CD4-positive, alpha-beta T cell (primary cell): ENCODE results near the gene B4GALT1. TPM values are rescaled to one million over a fixed set of nuclear protein-coding genes. Genes with fewer than 3 reads are reported as not detected.
"Not testable (repeated sequence)": the region's sequence is repeated elsewhere in the genome, so short reads cannot be mapped to it uniquely, and the experiment has no call there.

Experiments
- ATAC-seq: fragments of 200-7000 bp; cut with Tn5 transposase; one replicate; pipeline ENCODE4 v1.10.0; 2022; ENCODE audit warnings: mild to moderate bottlenecking; ENCODE audit not compliant: poor library complexity
- CTCF ChIA-PET: fragments of 350-600 bp; sonication (Branson Sonifier 250); formaldehyde crosslinking; loops from one replicate; lab custom pipeline; 2021; ENCODE audit warnings: antibody characterized with exemption, inconsistent platforms; lab: Charles Lee
- POLR2A ChIA-PET: fragments of 350-600 bp; sonication (Branson Sonifier 250); formaldehyde crosslinking; loops from one replicate; lab custom pipeline; 2021; ENCODE audit warnings: antibody characterized with exemption, inconsistent platforms; lab: Charles Lee
- DNase-seq, 14 experiments: peaks; one replicate each; pipeline ENCODE4 v3.0.0-alpha.2; 2013 to 2020; ENCODE audit warnings: mixed read lengths in 2 of 14
- H3K27ac ChIP-seq, 2 donors: one replicate each; pipeline versions ENCODE4 v1.5.1 to v1.7.0; 2013; ENCODE audit warnings: low read length in 2 of 2, low read depth in 1 of 2, mild to moderate bottlenecking in 1 of 2
- H3K27me3 ChIP-seq, 2 experiments: 1 replicate in 1 of 2; 2 replicates in 1 of 2; pipeline versions ENCODE4 v1.6.1 to v1.7.0; 2013; ENCODE audit warnings: low read length in 2 of 2, control low read depth in 1 of 2, mild to moderate bottlenecking in 1 of 2, moderate library complexity in 1 of 2; ENCODE audit not compliant: insufficient read depth in 2 of 2, control insufficient read depth in 1 of 2
- H3K36me3 ChIP-seq: one replicate; pipeline ENCODE4 v1.6.1; 2013; ENCODE audit warnings: low read length, control low read depth; ENCODE audit not compliant: insufficient read depth
- H3K4me1 ChIP-seq: one replicate; pipeline ENCODE4 v1.6.1; 2013; ENCODE audit warnings: low read length, control low read depth; ENCODE audit not compliant: insufficient read depth
- H3K4me3 ChIP-seq: one replicate; pipeline ENCODE4 v1.5.1; 2013; ENCODE audit warnings: mild to moderate bottlenecking, low read length, moderate library complexity
- H3K9me3 ChIP-seq, 2 experiments: 1 replicate in 1 of 2; 2 replicates in 1 of 2; pipeline versions ENCODE4 v1.6.1 to v1.7.0; 2013; ENCODE audit warnings: low read length in 2 of 2, mild to moderate bottlenecking in 2 of 2, control low read depth in 1 of 2, moderate library complexity in 1 of 2; ENCODE audit not compliant: control insufficient read depth in 1 of 2, insufficient read depth in 1 of 2
- H3K27ac Mint-ChIP-seq: one replicate; pipeline ENCODE4 v1.8.0; 2020; ENCODE audit warnings: mixed read lengths
- H3K27me3 Mint-ChIP-seq: one replicate; pipeline ENCODE4 v1.8.0; 2021; ENCODE audit warnings: mixed read lengths
- H3K36me3 Mint-ChIP-seq: one replicate; pipeline ENCODE4 v1.8.0; 2021; ENCODE audit warnings: low read depth, mixed read lengths
- H3K4me1 Mint-ChIP-seq: one replicate; pipeline ENCODE4 v1.8.0; 2021; ENCODE audit warnings: low read depth, mixed read lengths
- H3K4me3 Mint-ChIP-seq: one replicate; pipeline ENCODE4 v1.8.0; 2020; ENCODE audit warnings: mild to moderate bottlenecking, mixed read lengths
- H3K9me3 Mint-ChIP-seq: one replicate; pipeline ENCODE4 v1.8.0; 2020; ENCODE audit warnings: mixed read lengths
- CTCF ChIP-seq: fragments of 200-600 bp; IDR thresholded peaks from one replicate; pipeline ENCODE4 v1.8.0; 2022; ENCODE audit warnings: antibody characterized with exemption, mild to moderate bottlenecking
- intact Hi-C, 2 experiments: fragments of 100-400 bp; cut with DNase I in 1 of 2; cut with micrococcal nuclease in 1 of 2; formaldehyde crosslinking; loops; one replicate each; pipeline versions ENCODE4 v1.15.1 to v1.9.0; 2023 to 2025; cut with DNase I, micrococcal nuclease
- total RNA-seq, 174 experiments: library from RNA in 2 of 174; stranded (reverse) in 2 of 174; gene quantifications; one replicate each; pipeline ENCODE4 v1.2.3 and lab custom pipeline; 2021 to 2026

B4GALT1 gene
- total RNA-seq, 2 experiments from 2014 or later = 74.7 to 77.0 TPM

GRCh38 chr9:33099754-33100153, 67.4 kb downstream of the B4GALT1 start:
- Histone ChIP-seq H3K4me1 (no peaks in the 10 kb centered on the region), H3K4me3 (no peak overlapping the region), H3K36me3 (no peaks in the 10 kb centered on the region), H3K27ac (no peak overlapping the region), H3K27me3 (no peaks in the 10 kb centered on the region), H3K9me3 (no peaks in the 10 kb centered on the region)
- Mint-ChIP-seq H3K36me3 (no peaks in the 10 kb centered on the region), H3K27ac (no peak overlapping the region), H3K4me3 (no peak overlapping the region), H3K27me3 (no peaks in the 10 kb centered on the region), H3K4me1 (no peaks in the 10 kb centered on the region), H3K9me3 (no peaks in the 10 kb centered on the region)
- ATAC-seq (no peak), DNase-seq (no peak)
- CTCF ChIA-PET = no interaction called here
- intact Hi-C loops = loop anchor here in 1 of 2 experiments (5.0 kb wide), 1 partner anchor 33 kb away; no protein-coding TSS in a partner anchor
- POLR2A ChIA-PET = no interaction called here
- TF ChIP-seq CTCF = no peak

GRCh38 chr9:33097192-33097591, 69.9 kb downstream of the B4GALT1 start:
- H3K4me3 Mint-ChIP-seq = no peak overlapping the region
- CTCF ChIA-PET = no interaction called here

GRCh38 chr9:33092634-33093033, 74.5 kb downstream of the B4GALT1 start:
- Mint-ChIP-seq H3K4me1 (no peaks in the 10 kb centered on the region), H3K9me3 (no peaks in the 10 kb centered on the region), H3K27ac (no peak overlapping the region), H3K4me3 (no peak overlapping the region), H3K36me3 (no peaks in the 10 kb centered on the region), H3K27me3 (no peaks in the 10 kb centered on the region)
- Histone ChIP-seq H3K36me3 (no peaks in the 10 kb centered on the region), H3K27ac (no peak overlapping the region), H3K9me3 (no peaks in the 10 kb centered on the region), H3K4me1 (no peaks in the 10 kb centered on the region), H3K4me3 (no peak overlapping the region), H3K27me3 (no peaks in the 10 kb centered on the region)
- ATAC-seq (no peak), DNase-seq (no peak)
- ChIA-PET POLR2A (no interaction called here), CTCF (no interaction called here)
- TF ChIP-seq CTCF = no peak
- intact Hi-C loops = no loop called here

More at GRCh38 chr9:33097192-33097591, 69.9 kb downstream of the B4GALT1 start:
- Histone ChIP-seq H3K4me1 (no peaks in the 10 kb centered on the region), H3K27ac (no peak overlapping the region), H3K36me3 (no peaks in the 10 kb centered on the region), H3K9me3 (no peaks in the 10 kb centered on the region), H3K4me3 (no peak overlapping the region), H3K27me3 (no peaks in the 10 kb centered on the region)
- ATAC-seq (no peak), DNase-seq (no peak)
- Mint-ChIP-seq H3K9me3 (no peaks in the 10 kb centered on the region), H3K27me3 (no peaks in the 10 kb centered on the region), H3K36me3 (no peaks in the 10 kb centered on the region), H3K4me1 (no peaks in the 10 kb centered on the region), H3K27ac (no peak overlapping the region)
- POLR2A ChIA-PET = no interaction called here
- intact Hi-C loops = loop anchor here in 1 of 2 experiments (5.0 kb wide), 1 partner anchor 35 kb away; no protein-coding TSS in a partner anchor
- no peak for TF ChIP-seq CTCF

- POLR2A ChIA-PET, H3K27me3 Mint-ChIP-seq: not testable (repeated sequence)
These were observed 81.5 kb downstream of the B4GALT1 start for GRCh38 chr9:33085672-33086071.

More at GRCh38 chr9:33085672-33086071, 81.5 kb downstream of the B4GALT1 start:
- H3K36me3 Mint-ChIP-seq, H3K4me3 Mint-ChIP-seq, H3K9me3 ChIP-seq, H3K27ac Mint-ChIP-seq, CTCF ChIA-PET, H3K4me3 ChIP-seq, DNase-seq, H3K9me3 Mint-ChIP-seq, ATAC-seq, intact Hi-C loops, H3K27ac ChIP-seq, H3K27me3 ChIP-seq, H3K36me3 ChIP-seq: not testable (repeated sequence)
- H3K4me1 Mint-ChIP-seq = peaks cover 20% of the 10 kb centered on the region
- peaks cover 26% of the 10 kb centered on the region for H3K4me1 ChIP-seq
